ENCODE data around the gene PBLD.

DNA sequence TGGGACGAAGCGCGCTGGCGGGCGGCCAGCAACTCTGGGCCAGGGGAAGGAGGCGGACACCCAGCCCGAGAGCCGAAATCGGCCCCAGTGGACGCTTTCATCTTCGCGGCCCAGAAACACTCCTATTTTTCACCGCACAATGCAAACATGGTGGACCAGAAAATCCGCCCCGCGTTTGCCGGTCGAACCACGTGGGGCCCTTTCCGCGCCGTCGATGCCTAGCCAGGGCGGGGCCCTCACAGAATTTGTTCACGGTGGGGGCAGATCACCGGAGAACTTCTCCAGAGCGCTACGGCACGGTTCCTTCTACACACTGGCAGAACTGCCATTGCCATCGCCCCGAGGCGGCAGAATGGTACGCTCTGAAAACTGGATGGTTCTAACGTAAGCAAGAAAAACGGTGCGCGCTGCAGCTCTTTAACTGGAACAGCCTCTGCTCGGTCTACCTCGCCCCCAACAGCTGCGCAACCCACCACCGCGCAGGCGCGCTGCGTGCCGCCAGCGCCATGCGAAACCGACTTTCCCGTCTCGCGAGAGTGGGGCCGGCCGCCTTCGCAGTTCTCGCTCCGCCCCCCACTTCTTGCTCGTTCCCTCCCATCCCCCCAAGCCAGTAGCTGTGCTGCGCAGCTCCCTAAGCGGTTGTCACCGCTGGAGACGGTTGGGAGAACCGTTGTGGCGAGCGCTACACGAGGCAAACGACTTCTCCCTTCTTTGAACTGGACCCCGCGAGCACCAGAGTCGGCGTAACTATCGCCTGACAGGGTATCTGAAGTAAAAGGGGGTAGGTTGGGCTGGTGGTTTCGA, 1.1 kb downstream of the PBLD start, which contains the start of gene HNRNPH3:
- TF ChIP-seq POLR2A (IDR thresholded peaks at IDR 0.05), result peak; percentile 100
- TF ChIP-seq, protein P1, sequence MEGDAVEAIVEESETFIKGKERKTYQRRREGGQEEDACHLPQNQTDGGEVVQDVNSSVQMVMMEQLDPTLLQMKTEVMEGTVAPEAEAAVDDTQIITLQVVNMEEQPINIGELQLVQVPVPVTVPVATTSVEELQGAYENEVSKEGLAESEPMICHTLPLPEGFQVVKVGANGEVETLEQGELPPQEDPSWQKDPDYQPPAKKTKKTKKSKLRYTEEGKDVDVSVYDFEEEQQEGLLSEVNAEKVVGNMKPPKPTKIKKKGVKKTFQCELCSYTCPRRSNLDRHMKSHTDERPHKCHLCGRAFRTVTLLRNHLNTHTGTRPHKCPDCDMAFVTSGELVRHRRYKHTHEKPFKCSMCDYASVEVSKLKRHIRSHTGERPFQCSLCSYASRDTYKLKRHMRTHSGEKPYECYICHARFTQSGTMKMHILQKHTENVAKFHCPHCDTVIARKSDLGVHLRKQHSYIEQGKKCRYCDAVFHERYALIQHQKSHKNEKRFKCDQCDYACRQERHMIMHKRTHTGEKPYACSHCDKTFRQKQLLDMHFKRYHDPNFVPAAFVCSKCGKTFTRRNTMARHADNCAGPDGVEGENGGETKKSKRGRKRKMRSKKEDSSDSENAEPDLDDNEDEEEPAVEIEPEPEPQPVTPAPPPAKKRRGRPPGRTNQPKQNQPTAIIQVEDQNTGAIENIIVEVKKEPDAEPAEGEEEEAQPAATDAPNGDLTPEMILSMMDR (IDR thresholded peaks at IDR 0.05 in 4 of 5, conservative IDR thresholded peaks at IDR 0.05 in 1 of 5), result peak in 3 of 5 experiments; percentile 6 to 17 (median 8)

All from gastrocnemius medialis (tissue), 4 donors.